ENCODE measurements around the gene ZG16B.

The ZG16B gene

GRCh38 chr16:2829501-2830354, at the start of gene ZG16B:
TSS of gene ZG16B (plus strand) at chr16:2830303. CDS start at chr16:2830442, 139 bp downstream.
- DNase-seq (ENCODE audit: low read depth in 2 of 2): no peak

GRCh38 chr16:2782583-2783351, 47.3 kb upstream of the ZG16B start:
- no peak for DNase-seq (ENCODE audit: low read depth in 2 of 2)

GRCh38 chr16:2783581-2784357, 46.3 kb upstream of the ZG16B start:
- no peak for DNase-seq (ENCODE audit: low read depth in 2 of 2)

- DNase-seq (ENCODE audit: low read depth in 2 of 2): no peak
Measured at GRCh38 chr16:2784358-2785100, 45.6 kb upstream of the ZG16B start.

- DNase-seq (ENCODE audit: low read depth in 2 of 2): no peak
Measured at GRCh38 chr16:2785101-2785991, 44.8 kb upstream of the ZG16B start.

GRCh38 chr16:2786061-2786825, 43.9 kb upstream of the ZG16B start:
- no peak for DNase-seq (ENCODE audit: low read depth in 2 of 2)

- no peak for DNase-seq (ENCODE audit: low read depth in 2 of 2)
Measured at GRCh38 chr16:2786826-2787151, 43.3 kb upstream of the ZG16B start.

GRCh38 chr16:2787406-2787805, 42.7 kb upstream of the ZG16B start, which contains the start of gene PRSS33:
TSS of gene PRSS33 (minus strand) at chr16:2787560. CDS start at chr16:2786547, 1,013 bp downstream.
- DNase-seq (ENCODE audit: low read depth in 2 of 2): no peak

GRCh38 chr16:2787961-2788360, 42.1 kb upstream of the ZG16B start:
- no peak for DNase-seq (ENCODE audit: low read depth in 2 of 2)

GRCh38 chr16:2790631-2791030, 39.5 kb upstream of the ZG16B start:
- DNase-seq (ENCODE audit: low read depth in 2 of 2): no peak

GRCh38 chr16:2791174-2791573, 38.9 kb upstream of the ZG16B start:
- DNase-seq (ENCODE audit: low read depth in 2 of 2): no peak

GRCh38 chr16:2792940-2793339, 37.2 kb upstream of the ZG16B start:
- DNase-seq (ENCODE audit: low read depth in 2 of 2): no peak

GRCh38 chr16:2795395-2796143, 34.5 kb upstream of the ZG16B start:
- DNase-seq (ENCODE audit: low read depth in 2 of 2): no peak

GRCh38 chr16:2798723-2799204, 31.3 kb upstream of the ZG16B start:
- no peak for DNase-seq (ENCODE audit: low read depth in 2 of 2)

GRCh38 chr16:2799205-2799858, 30.8 kb upstream of the ZG16B start:
- DNase-seq (ENCODE audit: low read depth in 2 of 2): no peak

- DNase-seq (ENCODE audit: low read depth in 2 of 2): no peak
Measured at GRCh38 chr16:2799859-2800226, 30.3 kb upstream of the ZG16B start.

GRCh38 chr16:2803545-2804195, 26.4 kb upstream of the ZG16B start:
- no peak for DNase-seq (ENCODE audit: low read depth in 2 of 2)

- no peak for DNase-seq (ENCODE audit: low read depth in 2 of 2)
Measured at GRCh38 chr16:2804728-2805127, 25.4 kb upstream of the ZG16B start.
